ENCODE data around the gene PPP4R2.
A peak's percentile ranks its signal among the peaks of the same experiment; 100 is the strongest.

The PPP4R2 gene

DNA sequence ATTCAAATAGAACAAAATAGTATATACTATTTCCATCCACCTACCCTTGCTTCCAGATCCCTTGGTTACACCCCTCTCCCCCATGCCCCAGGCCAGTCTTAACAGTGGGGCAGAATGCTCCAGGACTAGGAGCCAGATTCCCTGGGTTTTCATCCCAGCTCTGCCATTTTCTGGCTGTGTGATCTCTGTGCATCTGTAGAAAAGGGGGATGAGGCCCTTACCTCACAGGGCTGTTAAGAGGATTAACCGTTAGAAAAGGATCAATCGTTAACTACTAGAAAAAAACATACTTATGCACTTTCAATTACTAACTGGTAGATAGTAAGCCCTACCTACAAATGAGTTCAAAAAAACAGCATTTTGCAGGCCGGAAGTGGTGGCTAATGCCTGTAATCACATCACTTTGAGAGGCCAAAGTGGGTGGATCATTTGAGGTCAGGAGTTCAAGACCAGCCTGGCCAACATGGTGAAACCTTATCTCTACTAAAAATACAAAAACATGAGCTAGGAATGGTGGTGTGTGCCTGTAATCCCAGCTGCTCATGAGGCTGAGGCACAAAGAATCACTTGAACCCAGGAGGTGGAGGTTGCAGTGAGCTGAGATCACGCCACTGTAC lies 76.6 kb downstream of the PPP4R2 start:
- no peak for DNase-seq

- no peak for DNase-seq
Measured at GRCh38 chr3:73074781-73075180, 78.2 kb downstream of the PPP4R2 start.

DNA sequence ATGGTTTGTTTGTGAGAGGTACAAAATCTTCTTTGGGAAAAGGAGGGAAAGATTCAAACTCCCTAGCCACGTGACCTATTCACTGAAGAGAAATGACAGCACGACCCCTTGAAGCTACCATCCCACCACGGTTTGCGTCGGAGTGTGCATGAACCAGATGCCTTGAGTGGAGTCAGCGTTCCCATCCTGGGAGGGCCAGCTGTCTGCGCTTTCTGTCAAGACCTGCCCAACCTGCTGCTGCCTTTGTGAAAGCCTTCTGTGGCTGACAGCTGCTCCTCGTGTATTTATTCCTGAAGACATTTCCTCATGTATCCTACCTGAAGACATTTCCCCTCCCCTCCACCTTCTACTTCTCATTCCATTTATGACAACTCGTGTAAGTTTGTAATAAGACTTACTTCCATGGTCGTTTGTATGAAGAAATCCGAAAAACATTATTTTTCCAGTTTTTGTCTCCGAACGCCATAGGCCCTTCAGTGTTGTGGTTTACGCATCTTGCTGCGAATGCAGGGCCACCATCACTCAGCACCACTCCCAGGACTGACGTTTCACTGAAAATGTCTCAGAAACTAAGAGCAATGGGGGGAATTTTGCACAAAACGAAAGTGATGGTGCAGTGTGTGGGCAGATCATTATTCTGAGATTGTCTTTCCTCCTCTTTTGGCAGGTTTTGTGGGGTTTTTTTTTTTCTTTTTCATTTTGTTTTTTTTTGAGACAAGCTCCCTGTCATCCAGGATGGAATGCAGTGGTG lies 83.8 kb downstream of the PPP4R2 start:
- DNase-seq = no peak

DNA sequence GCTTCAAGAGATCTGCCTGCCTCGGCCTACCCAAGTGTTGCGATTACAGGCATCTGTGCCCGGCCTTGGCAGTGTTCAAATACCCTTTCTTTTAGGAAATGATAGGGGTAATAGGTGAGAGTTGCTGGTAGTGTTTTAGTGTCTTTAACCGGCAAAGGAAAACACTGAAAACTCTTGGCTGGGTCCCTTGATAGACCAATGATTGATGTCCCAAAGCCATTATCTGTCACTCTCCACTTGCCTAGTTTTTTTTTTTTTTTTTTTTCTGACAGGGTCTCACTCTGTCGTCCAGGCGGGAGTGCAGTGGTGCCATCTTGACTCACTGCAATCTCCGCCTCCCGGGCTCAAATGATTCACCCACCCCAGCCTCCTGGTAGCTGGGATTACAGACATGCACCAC lies 84.5 kb downstream of the PPP4R2 start:
- DNase-seq = no peak

GRCh38 chr3:73084170-73084569 lies 87.6 kb downstream of the PPP4R2 start:
- DNase-seq = no peak

GRCh38 chr3:73086071-73086494 lies 89.5 kb downstream of the PPP4R2 start:
- no peak for DNase-seq

DNA sequence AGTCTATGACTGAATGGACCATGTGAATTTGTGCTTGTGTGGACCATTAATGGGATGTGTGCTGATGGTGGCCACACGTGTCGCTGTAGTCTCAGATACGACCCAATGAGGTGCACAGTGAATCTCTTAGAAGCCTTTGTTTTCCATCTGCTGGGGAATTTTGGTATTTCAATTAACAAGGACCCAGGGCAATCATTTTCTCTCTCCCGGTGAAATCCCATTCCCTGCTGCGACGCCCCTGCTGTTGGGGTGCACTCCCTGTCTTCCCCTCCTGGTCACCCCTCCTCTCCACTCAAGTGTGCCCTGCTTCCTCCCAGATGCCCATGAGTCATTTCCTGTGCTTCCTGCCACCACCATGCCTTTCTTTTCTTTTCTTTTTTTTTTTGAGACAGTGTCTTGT lies 97.5 kb downstream of the PPP4R2 start:
- peak; percentile 53 for DNase-seq

GRCh38 chr3:73094951-73095350 lies 98.3 kb downstream of the PPP4R2 start:
- DNase-seq = no peak

DNA sequence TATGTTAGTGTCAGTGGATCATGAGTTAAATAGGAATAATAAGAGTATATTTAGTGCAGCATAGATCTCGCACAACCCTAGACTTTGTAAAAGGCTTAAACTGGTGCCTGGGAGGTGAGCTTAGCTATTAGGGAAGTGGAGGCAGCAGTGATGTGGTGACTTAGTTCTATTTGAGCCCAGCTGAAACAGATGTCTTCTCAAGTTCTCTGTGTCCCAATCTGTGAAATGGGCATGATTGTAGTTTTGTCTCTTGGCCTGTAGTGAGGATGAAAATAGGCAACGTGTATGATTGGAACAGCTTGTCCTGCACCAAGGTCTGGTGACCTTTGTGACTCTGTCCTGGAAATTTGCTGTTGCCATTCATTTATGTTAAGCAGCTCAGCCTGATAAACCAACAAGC lies 99.6 kb downstream of the PPP4R2 start:
- no peak for DNase-seq

DNA sequence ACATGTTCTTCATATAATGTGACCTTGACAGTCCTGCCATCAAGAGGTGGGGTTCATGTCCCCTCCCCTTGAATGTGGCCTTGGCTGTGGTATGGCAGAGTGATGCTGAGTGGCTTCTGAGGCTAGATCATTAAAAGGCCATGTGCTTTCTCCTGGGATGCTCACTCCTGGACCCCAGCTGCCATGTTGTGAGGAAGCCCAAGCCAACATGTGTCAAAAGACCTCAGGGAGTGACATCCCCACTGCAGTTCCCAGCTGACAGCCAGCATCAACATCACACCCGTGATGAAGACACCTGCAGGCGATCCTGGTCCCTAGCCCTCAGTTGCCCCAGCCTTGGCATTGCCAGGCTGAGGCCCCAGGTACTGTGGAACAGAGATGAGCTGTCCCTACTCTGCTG lies 101.4 kb downstream of the PPP4R2 start:
- no peak for DNase-seq

DNA sequence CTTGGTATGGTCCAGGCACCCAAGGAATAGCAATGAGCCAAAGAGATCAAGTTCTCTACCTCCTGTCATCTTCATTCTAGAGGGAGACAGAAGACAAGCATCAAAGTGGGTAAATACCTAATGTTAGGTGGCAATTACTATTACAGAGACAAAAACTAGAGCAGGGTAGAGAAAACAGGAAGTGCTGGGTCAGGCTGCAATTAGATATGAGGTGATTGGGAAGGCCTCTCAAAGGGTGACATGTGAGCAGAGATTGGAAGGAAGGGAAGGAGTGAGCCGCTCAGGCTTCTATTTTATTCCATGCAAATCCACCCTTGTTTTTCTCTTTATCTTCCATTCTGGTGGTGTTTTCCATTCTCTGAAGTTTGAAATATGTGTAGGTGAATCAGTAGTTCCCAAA lies 102.3 kb downstream of the PPP4R2 start:
- DNase-seq = no peak

DNA sequence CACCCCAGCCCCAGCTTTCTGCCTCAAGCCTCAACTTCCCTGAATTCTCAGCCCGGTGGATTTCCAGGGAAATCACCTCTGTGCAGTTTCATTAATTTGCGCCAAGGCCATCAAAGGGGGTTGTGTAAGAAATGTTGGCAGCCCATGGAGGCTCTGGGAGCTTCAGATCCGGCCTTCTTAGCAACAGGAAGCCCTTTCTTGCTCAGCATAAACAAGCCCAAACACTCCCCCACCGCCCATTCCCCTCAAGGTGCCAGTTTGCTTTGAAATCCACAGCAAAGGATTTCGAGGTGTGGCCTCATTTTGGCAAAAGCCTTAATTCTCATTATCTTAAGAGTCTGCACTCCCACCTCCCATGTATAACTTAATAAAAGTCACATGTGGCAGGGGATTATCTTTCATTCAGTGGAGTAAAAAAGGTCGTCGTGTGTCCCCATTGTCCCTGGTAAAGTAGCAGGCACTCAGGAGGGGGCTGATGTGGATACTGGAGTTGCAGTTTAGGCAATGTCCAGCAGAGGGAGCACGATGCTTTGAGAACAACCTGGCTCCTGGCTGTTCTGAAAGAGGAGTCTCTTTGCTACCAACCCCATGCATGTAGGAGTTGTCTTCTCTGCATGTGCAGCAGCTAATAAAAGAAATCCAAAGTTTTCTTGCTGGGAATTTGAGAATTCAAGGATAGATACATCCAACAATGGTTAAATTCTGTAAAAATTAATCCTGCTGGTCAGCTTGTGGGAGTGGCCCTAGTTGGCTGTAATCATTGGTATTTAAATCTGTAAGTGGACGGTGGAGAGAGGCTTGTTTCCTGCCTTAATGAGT lies 104.3 kb downstream of the PPP4R2 start:
- peak; percentile 32 for DNase-seq

DNA sequence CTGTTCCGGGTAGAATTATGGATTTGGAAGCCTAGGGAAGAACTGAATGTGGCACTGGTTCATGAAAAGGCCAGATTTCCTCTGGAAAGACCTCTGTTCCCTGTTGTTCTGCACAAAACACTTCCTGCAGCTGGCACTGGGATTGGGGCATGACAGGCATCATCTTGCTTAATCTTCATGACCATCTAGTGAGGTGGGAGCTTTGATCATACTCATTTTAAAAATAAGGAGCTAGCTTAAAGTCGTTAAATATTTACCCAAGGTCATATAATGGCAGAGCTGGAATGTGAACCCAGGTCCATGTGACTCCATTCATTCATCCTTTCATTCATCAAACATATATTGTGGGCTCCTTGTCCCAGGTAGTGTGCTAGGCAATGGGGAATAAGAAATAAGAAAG lies 105.3 kb downstream of the PPP4R2 start:
- DNase-seq = no peak

DNA sequence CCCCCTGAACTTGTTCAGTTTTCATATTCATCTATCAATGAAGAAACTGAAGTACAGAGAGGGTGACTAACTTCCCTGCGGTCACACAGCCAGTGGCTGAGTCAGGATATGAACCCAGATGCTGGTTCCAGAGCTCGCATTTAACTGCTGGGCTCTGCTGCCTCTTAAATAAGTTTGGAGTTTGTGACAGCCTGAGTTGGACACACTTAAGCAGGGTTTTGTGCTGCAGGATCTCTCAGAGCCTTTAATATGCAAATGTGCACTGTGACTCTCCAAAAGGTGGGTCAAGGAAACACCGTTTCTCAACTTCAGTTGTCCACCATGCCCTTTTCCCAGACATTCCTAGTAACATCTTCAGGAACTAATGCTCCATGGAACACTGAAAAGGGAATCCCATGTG lies 110.6 kb downstream of the PPP4R2 start:
- no peak for DNase-seq

DNA sequence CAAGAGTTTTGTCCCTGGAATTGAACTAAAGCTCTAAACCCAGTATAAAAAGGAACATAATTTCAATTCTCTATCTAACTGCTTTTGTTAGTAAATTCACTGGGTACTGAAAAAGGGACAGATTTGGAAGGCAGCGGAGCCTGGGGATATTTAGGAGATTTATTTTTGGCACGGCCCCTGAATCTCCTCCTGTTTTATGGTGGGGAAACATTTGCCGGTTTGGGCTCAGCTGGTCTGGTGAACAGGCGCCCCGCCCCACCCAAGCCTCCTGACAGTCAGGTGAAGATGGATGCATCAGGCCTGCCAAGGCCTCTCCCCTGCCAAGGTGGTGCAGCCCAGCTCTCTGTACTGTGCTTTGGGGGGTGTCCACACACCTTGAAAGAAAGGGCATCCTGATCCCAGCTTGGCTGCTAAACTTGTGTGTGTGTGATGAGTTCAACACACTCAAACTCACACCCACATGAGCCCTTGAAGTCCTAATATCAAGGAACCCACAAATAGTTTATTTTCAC lies 111.1 kb downstream of the PPP4R2 start:
- no peak for DNase-seq

DNA sequence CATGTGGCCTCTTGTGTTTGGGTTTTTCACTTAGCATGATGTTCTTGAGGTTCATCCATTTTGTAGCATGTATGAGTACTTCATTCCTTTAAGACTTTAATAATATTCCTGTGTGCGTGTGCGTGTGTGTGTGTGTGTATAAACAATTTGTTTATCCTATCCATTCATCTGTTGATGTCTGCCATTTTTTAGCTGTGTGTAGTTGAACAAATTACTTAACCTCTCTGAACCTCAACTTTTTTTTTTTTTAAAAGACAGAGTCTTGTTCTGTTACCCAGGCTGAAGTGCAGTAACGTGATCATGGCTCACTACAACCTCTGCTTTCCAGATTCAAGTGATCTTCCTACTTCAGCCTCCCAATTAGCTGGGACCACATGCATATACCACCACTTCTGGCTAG lies 112.1 kb downstream of the PPP4R2 start:
- DNase-seq = no peak

GRCh38 chr3:73110530-73110929 lies 113.9 kb downstream of the PPP4R2 start:
- no peak for DNase-seq

- DNase-seq = no peak
Measured at GRCh38 chr3:73114711-73115110, 118.1 kb downstream of the PPP4R2 start.

- DNase-seq = no peak
Measured at GRCh38 chr3:73115806-73116205, 119.2 kb downstream of the PPP4R2 start.

Data from GF-D8 (cell line).